Ishikawa (cell line): ENCODE results near the gene IRX6.

Experiments used
- EP300 ChIP-seq: IDR thresholded peaks from 2 replicates; pipeline ENCODE4 v1.6.1; 2012; ENCODE audit warnings: borderline replicate concordance
- FOXM1 ChIP-seq: IDR thresholded peaks from 2 replicates; pipeline ENCODE4 v1.6.1; 2012; ENCODE audit warnings: low read depth, borderline replicate concordance
- MAX ChIP-seq: IDR thresholded peaks from 2 replicates; pipeline ENCODE4 v1.6.1; 2012
- NFIC ChIP-seq: IDR thresholded peaks from 2 replicates; pipeline ENCODE4 v1.6.1; 2012
- RAD21 ChIP-seq: IDR thresholded peaks from 2 replicates; pipeline ENCODE4 v1.6.1; 2012; ENCODE audit warnings: low read depth
- TCF12 ChIP-seq: IDR thresholded peaks from 2 replicates; pipeline ENCODE4 v1.6.1; 2012; ENCODE audit warnings: low read depth
- USF1 ChIP-seq: IDR thresholded peaks from 2 replicates; pipeline ENCODE4 v1.6.1; 2012
- ZBTB7A ChIP-seq: IDR thresholded peaks from 2 replicates; pipeline ENCODE4 v1.6.1; 2012; ENCODE audit warnings: low read depth

- TF ChIP-seq MAX (no peak), RAD21 (no peak), FOXM1 (no peak), ZBTB7A (no peak), EP300 (no peak), NFIC (no peak), TCF12 (no peak), USF1 (no peak)
These were observed 49.5 kb downstream of the IRX6 start for GRCh38 chr16:55373489-55373832.
